Keratinocyte (primary cell): Measurements from ENCODE around the gene SCRN2. TPM values are rescaled to one million over a fixed set of nuclear protein-coding genes. Genes with fewer than 3 reads are reported as not detected.
A peak's percentile ranks its signal among the peaks of the same experiment; 100 is the strongest.

Experiments
- DNase-seq: peaks from one replicate; pipeline ENCODE4 v3.0.0-alpha.2; 2011; ENCODE audit warnings: low read depth, missing footprints, low spot score
- FAIRE-seq: peaks from 2 replicates; lab custom pipeline; 2011; peaks lifted over from hg19 to GRCh38; lab: Jason Lieb, UNC
- H2AFZ ChIP-seq: 2 replicates; pipeline ENCODE4 v1.6.0; 2012; ENCODE audit warnings: low read length, control low read depth, inconsistent platforms; ENCODE audit not compliant: control insufficient read depth
- H3K27ac ChIP-seq: 2 replicates; pipeline ENCODE4 v1.5.1; 2011; ENCODE audit warnings: low read length; ENCODE audit not compliant: control insufficient read depth, insufficient read depth
- H3K27me3 ChIP-seq: 3 replicates; pipeline ENCODE4 v1.6.0; 2011; ENCODE audit warnings: low read length; ENCODE audit not compliant: control insufficient read depth, insufficient read depth; ENCODE audit errors: extremely low read depth
- H3K36me3 ChIP-seq, 2 experiments: 2 replicates in 1 of 2; 3 replicates in 1 of 2; pipeline ENCODE4 v1.5.1; 2011; ENCODE audit warnings: low read length in 2 of 2, mild to moderate bottlenecking in 1 of 2; ENCODE audit not compliant: control insufficient read depth in 2 of 2, insufficient read depth in 2 of 2; ENCODE audit errors: extremely low read depth in 1 of 2
- H3K4me1 ChIP-seq: 3 replicates; pipeline ENCODE4 v1.5.1; 2011; ENCODE audit warnings: low read length; ENCODE audit not compliant: control insufficient read depth, insufficient read depth; ENCODE audit errors: extremely low read depth
- H3K4me2 ChIP-seq: 3 replicates; pipeline ENCODE4 v1.6.0; 2011; ENCODE audit warnings: low read depth, low read length; ENCODE audit not compliant: control insufficient read depth, insufficient read depth; ENCODE audit errors: extremely low read depth
- H3K4me3 ChIP-seq, 3 experiments: fragments of 200-600 bp in 1 of 3; sonication (generic) in 1 of 3; 2 replicates in 2 of 3; 3 replicates in 1 of 3; pipeline ENCODE4 v1.5.1; 2011 to 2016; ENCODE audit warnings: low read length in 3 of 3, mild to moderate bottlenecking in 3 of 3, control low read depth in 2 of 3, inconsistent platforms in 1 of 3, low read depth in 1 of 3, mixed read lengths in 1 of 3, mixed run types in 1 of 3, moderate library complexity in 1 of 3; ENCODE audit not compliant: control insufficient read depth in 2 of 3, insufficient read depth in 2 of 3; ENCODE audit errors: extremely low read depth in 1 of 3
- H3K79me2 ChIP-seq: 2 replicates; pipeline ENCODE4 v1.6.0; 2012; ENCODE audit warnings: low read length; ENCODE audit not compliant: control insufficient read depth, insufficient read depth
- H3K9ac ChIP-seq: 3 replicates; pipeline ENCODE4 v1.6.0; 2011; ENCODE audit warnings: low read length; ENCODE audit not compliant: control insufficient read depth, insufficient read depth; ENCODE audit errors: extremely low read depth
- H3K9me1 ChIP-seq: 3 replicates; pipeline ENCODE4 v1.6.0; 2011; ENCODE audit warnings: low read length; ENCODE audit not compliant: control insufficient read depth, insufficient read depth; ENCODE audit errors: extremely low read depth
- H3K9me3 ChIP-seq: 2 replicates; pipeline ENCODE4 v1.5.1; 2012; ENCODE audit warnings: low read depth, low read length; ENCODE audit not compliant: control insufficient read depth
- H4K20me1 ChIP-seq: 3 replicates; pipeline ENCODE4 v1.6.0; 2011; ENCODE audit warnings: low read length; ENCODE audit not compliant: control insufficient read depth, insufficient read depth; ENCODE audit errors: extremely low read depth
- CTCF ChIP-seq, 3 experiments: IDR thresholded peaks in 1 of 3; conservative IDR thresholded peaks in 1 of 3; optimal IDR thresholded peaks in 1 of 3; 2 replicates in 2 of 3; 3 replicates in 1 of 3; pipeline versions ENCODE3 to v1.5.1; 2011; ENCODE audit warnings: low read length in 3 of 3, mild to moderate bottlenecking in 3 of 3, moderate library complexity in 2 of 3, control low read depth in 1 of 3, inconsistent platforms in 1 of 3; ENCODE audit not compliant: insufficient read depth in 2 of 3; ENCODE audit errors: extremely low read depth in 1 of 3
- EZH2 ChIP-seq: IDR thresholded peaks from one replicate; pipeline ENCODE4 v1.6.1; 2012; ENCODE audit warnings: inconsistent platforms, mild to moderate bottlenecking, low read length, moderate library complexity
- dilution Hi-C: fragments of 300-500 bp; cut with MboI; formaldehyde crosslinking; loops from one replicate; pipeline ENCODE4 v1.7.0; 2020; ENCODE audit warnings: low sequenced_read_pairs; ENCODE audit not compliant: extremely low pct_ligation_motif_present
- polyA plus RNA-seq, 5 experiments: library from polyadenylated mRNA; depleted of rRNA in 3 of 5; stranded (reverse) in 3 of 5; stranded (forward) in 1 of 5; unstranded in 1 of 5; fragments of >200 nt; gene quantifications; 1 replicate in 1 of 5; 2 replicates in 3 of 5; 3 replicates in 1 of 5; pipeline versions ENCODE4 v1.2.1 to v1.2.3, GENCODE V29; 2011 to 2012; ENCODE audit warnings: missing spikeins in 2 of 5, low read depth in 1 of 5, low replicate concordance in 1 of 5

SCRN2 gene
- polyA plus RNA-seq, 1 donor (not counting 4 experiments of a cell fraction or from before 2014, with no cell fraction given) = 17.1 TPM

GRCh38 chr17:47810901-47811635 is 30.0 kb downstream of the SCRN2 start:
- Histone ChIP-seq H3K9ac (peak overlapping the region; percentile 62), H3K9me1 (peaks cover 4% of the 10 kb centered on the region), H4K20me1 (no peaks in the 10 kb centered on the region), H3K79me2 (no peaks in the 10 kb centered on the region), H3K4me3 (peak overlapping the region in 1 of 3 experiments; percentile 30), H3K27ac (peak overlapping the region; percentile 85), H3K4me1 (peaks cover 20% of the 10 kb centered on the region), H3K9me3 (no peaks in the 10 kb centered on the region), H3K4me2 (peak overlapping the region; percentile 72), H3K36me3 (peaks cover 0 to 4% of the 10 kb centered on the region in 2 experiments), H3K27me3 (no peaks in the 10 kb centered on the region), H2AFZ (no peak overlapping the region)
- TF ChIP-seq EZH2 (no peak), CTCF (optimal IDR thresholded peaks at IDR 0.05 in 1 of 3, IDR thresholded peaks at IDR 0.05 in 1 of 3, conservative IDR thresholded peaks at IDR 0.05 in 1 of 3; ENCODE audit: extremely low read depth in 1 of 3, insufficient read depth in 2 of 3, low read length in 3 of 3) (no peak)
- dilution Hi-C loops = no loop called here
- no peak for DNase-seq
- FAIRE-seq = no peak

GRCh38 chr17:47810200-47810821 is 30.8 kb downstream of the SCRN2 start:
- Histone ChIP-seq H3K4me2 (peak overlapping the region; percentile 72), H4K20me1 (no peaks in the 10 kb centered on the region), H3K36me3 (peaks cover 0 to 4% of the 10 kb centered on the region in 2 experiments), H2AFZ (no peak overlapping the region), H3K79me2 (no peaks in the 10 kb centered on the region), H3K4me3 (peak overlapping the region in 1 of 3 experiments; percentile 30), H3K9ac (peak overlapping the region; percentile 62), H3K9me1 (peaks cover 4% of the 10 kb centered on the region), H3K4me1 (peaks cover 20% of the 10 kb centered on the region), H3K27ac (peak overlapping the region; percentile 85), H3K9me3 (no peaks in the 10 kb centered on the region), H3K27me3 (no peaks in the 10 kb centered on the region)
- dilution Hi-C loops = no loop called here
- DNase-seq = peak; percentile 60
- peak; percentile 97 for FAIRE-seq
- TF ChIP-seq CTCF (optimal IDR thresholded peaks at IDR 0.05 in 1 of 3, IDR thresholded peaks at IDR 0.05 in 1 of 3, conservative IDR thresholded peaks at IDR 0.05 in 1 of 3; ENCODE audit: extremely low read depth in 1 of 3, insufficient read depth in 2 of 3, low read length in 3 of 3) (no peak), EZH2 (no peak)
